ENCODE results near the gene ORM2.

Gene ORM2

GRCh38 chr9:114374936-114375335 is 45.3 kb downstream of the ORM2 start:
- TF ChIP-seq, protein P1, sequence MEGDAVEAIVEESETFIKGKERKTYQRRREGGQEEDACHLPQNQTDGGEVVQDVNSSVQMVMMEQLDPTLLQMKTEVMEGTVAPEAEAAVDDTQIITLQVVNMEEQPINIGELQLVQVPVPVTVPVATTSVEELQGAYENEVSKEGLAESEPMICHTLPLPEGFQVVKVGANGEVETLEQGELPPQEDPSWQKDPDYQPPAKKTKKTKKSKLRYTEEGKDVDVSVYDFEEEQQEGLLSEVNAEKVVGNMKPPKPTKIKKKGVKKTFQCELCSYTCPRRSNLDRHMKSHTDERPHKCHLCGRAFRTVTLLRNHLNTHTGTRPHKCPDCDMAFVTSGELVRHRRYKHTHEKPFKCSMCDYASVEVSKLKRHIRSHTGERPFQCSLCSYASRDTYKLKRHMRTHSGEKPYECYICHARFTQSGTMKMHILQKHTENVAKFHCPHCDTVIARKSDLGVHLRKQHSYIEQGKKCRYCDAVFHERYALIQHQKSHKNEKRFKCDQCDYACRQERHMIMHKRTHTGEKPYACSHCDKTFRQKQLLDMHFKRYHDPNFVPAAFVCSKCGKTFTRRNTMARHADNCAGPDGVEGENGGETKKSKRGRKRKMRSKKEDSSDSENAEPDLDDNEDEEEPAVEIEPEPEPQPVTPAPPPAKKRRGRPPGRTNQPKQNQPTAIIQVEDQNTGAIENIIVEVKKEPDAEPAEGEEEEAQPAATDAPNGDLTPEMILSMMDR (IDR thresholded peaks at IDR 0.05; ENCODE audit: low read depth, low read length): no peak
- no peak overlapping the region for H3K4me3 ChIP-seq (ENCODE audit: low read depth, low read length)

- TF ChIP-seq, protein P1 (IDR thresholded peaks at IDR 0.05; ENCODE audit: low read depth, low read length): no peak
- no peak overlapping the region for H3K4me3 ChIP-seq (ENCODE audit: low read depth, low read length)
Observed at GRCh38 chr9:114375386-114376175, 45.9 kb downstream of the ORM2 start.

DNA sequence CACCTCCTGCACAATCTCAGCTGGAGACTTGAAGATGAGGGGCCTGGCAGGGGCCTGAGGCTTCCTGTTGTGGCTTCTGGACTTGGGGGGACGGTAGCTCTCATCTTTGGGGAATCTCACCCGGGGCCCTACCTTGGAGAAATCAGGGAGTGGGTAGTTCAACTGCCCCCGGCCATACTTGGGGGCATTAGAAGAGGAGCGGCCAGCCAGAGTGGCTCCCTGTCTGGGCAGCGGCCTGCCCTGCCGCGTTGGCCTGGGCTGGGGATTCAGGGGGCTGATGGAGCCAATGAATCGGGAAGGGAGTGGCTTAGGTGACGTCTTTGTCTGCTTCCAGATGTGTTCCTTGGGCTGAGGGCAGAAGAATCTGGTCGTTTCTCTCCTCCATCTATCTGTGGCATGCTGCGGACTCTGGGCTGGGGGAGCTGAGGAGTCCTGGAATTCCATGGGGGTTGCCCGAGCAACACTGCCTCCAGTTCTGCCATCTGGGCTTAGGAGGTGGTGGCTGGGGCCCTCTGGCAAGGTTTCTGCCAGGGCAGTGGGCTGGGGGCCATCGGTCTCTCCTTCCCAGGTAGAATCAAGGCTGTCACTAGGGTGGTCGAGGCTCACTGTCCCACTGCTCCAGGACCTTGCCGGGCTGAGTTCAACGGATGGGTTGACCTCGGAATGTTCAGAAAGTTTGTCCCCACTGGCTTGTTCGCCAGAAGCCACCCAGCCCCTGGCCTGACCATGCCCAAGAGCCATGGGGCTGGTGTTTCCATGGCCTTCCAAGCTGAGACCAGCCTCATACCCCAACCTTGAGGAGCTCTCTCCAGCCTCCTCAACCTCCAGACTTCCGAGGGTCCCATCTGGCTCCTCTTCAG is 47.1 kb downstream of the ORM2 start:
- no peak overlapping the region for H3K4me3 ChIP-seq (ENCODE audit: low read depth, low read length)
- TF ChIP-seq, protein P1 (IDR thresholded peaks at IDR 0.05; ENCODE audit: low read depth, low read length): no peak

GRCh38 chr9:114378016-114378415 is 48.3 kb downstream of the ORM2 start:
- H3K4me3 ChIP-seq (ENCODE audit: low read depth, low read length): no peak overlapping the region
- TF ChIP-seq, protein P1 (IDR thresholded peaks at IDR 0.05; ENCODE audit: low read depth, low read length): no peak

- H3K4me3 ChIP-seq (ENCODE audit: low read depth, low read length): no peak overlapping the region
- TF ChIP-seq, protein P1 (IDR thresholded peaks at IDR 0.05; ENCODE audit: low read depth, low read length): no peak
Observed at GRCh38 chr9:114378883-114379282, 49.2 kb downstream of the ORM2 start.
